HepG2 (cell line): ENCODE results near the gene PISD. TPM values are rescaled to one million over a fixed set of nuclear protein-coding genes. Genes with fewer than 3 reads are reported as not detected.

Source experiments
- AGO2 ChIP-seq: fragments of 200-400 bp; formaldehyde crosslinking; optimal IDR thresholded peaks from 2 replicates; pipeline ENCODE3; 2017; ENCODE audit warnings: mild to moderate bottlenecking, low read depth, low read length, moderate library complexity
- NFE2 ChIP-seq: sonication (generic); formaldehyde crosslinking; IDR thresholded peaks from 2 replicates; pipeline ENCODE4 v1.4.0; 2020; ENCODE audit warnings: missing genetic modification reagents
- SAFB2 ChIP-seq: sonication (generic); formaldehyde crosslinking; IDR thresholded peaks from 2 replicates; pipeline ENCODE4 v1.5.1; 2020; ENCODE audit warnings: missing genetic modification reagents, low read depth, mild to moderate bottlenecking, borderline replicate concordance
- SRF ChIP-seq: IDR thresholded peaks from 2 replicates; pipeline ENCODE4 v1.6.1; 2011; ENCODE audit warnings: mild to moderate bottlenecking, low read depth, low read length, moderate library complexity
- SRSF1 ChIP-seq: fragments of 200-400 bp; formaldehyde crosslinking; optimal IDR thresholded peaks from 2 replicates; pipeline ENCODE3; 2017; ENCODE audit warnings: mild to moderate bottlenecking, low read depth, low read length, moderate library complexity
- ZC3H13 ChIP-seq: sonication (generic); formaldehyde crosslinking; IDR thresholded peaks from 2 replicates; pipeline ENCODE4 v1.8.1; 2023; ENCODE audit warnings: mild to moderate bottlenecking, missing genetic modification reagents, moderate library complexity
- ZFP36 ChIP-seq: fragments of 150-350 bp; IDR thresholded peaks from 2 replicates; pipeline ENCODE4 v1.6.1; 2018; ENCODE audit warnings: borderline replicate concordance, low read length, low read depth; ENCODE audit not compliant: partially characterized antibody
- ZNF329 ChIP-seq: sonication (generic); formaldehyde crosslinking; IDR thresholded peaks from 2 replicates; pipeline ENCODE4 v1.9.0; 2021; ENCODE audit warnings: low read depth, mild to moderate bottlenecking, missing genetic modification reagents
- ZNF460 ChIP-seq: sonication (generic); formaldehyde crosslinking; IDR thresholded peaks from 2 replicates; pipeline ENCODE4 v1.5.1; 2020; ENCODE audit warnings: missing genetic modification reagents, mild to moderate bottlenecking, borderline replicate concordance
- ZNF567 ChIP-seq: sonication (generic); formaldehyde crosslinking; IDR thresholded peaks from 2 replicates; pipeline ENCODE4 v1.8.1; 2023; ENCODE audit warnings: mild to moderate bottlenecking, missing genetic modification reagents, borderline replicate concordance
- polyA plus RNA-seq, 8 experiments: library from polyadenylated mRNA; depleted of rRNA in 3 of 8; stranded (reverse) in 7 of 8; unstranded in 1 of 8; fragments of >200 nt; fragmentation: Illumina TruSeq in 4 of 8; extraction: Trizol in 4 of 8; gene quantifications; 2 replicates each; pipeline versions ENCODE4 v1.2.1 to v1.2.3, GENCODE V29; 2011 to 2016; ENCODE audit warnings: low read depth in 4 of 8, missing spikeins in 1 of 8, mixed read lengths in 1 of 8; ENCODE audit not compliant: insufficient read depth in 1 of 8
- total RNA-seq, 5 experiments: library from RNA; depleted of rRNA; stranded (reverse); fragments of >200 nt; fragmentation: Illumina TruSeq; extraction: Trizol; gene quantifications; 2 replicates each; pipeline ENCODE4 v1.2.3, GENCODE V29; 2016; ENCODE audit warnings: low read depth in 1 of 5
- TF ChIP-seq, protein P1 (sequence below): sonication (generic); formaldehyde crosslinking; IDR thresholded peaks from 2 replicates; pipeline ENCODE4 v1.4.0; 2020; ENCODE audit warnings: missing genetic modification reagents, mild to moderate bottlenecking, borderline replicate concordance
- TF ChIP-seq, protein P2 (sequence below): sonication (generic); formaldehyde crosslinking; conservative IDR thresholded peaks from 2 replicates; pipeline ENCODE4 v1.4.0; 2020; ENCODE audit warnings: missing genetic modification reagents
- TF ChIP-seq, protein P3 (sequence below): sonication (generic); formaldehyde crosslinking; IDR thresholded peaks from one replicate; pipeline ENCODE4 v1.5.1; 2020; ENCODE audit warnings: mild to moderate bottlenecking, missing genetic modification reagents; ENCODE audit errors: not compliant biosample characterization
- TF ChIP-seq, protein P4 (sequence below): sonication (generic); formaldehyde crosslinking; IDR thresholded peaks from 2 replicates; pipeline ENCODE4 v1.4.0; 2020; ENCODE audit warnings: missing genetic modification reagents; ENCODE audit errors: not compliant biosample characterization

The PISD gene
- total and polyA plus RNA-seq, 2 of the 13 experiments (the other 11 are each of a cell fraction or from before 2014, with no cell fraction given) = 30.1 to 47.7 TPM

DNA sequence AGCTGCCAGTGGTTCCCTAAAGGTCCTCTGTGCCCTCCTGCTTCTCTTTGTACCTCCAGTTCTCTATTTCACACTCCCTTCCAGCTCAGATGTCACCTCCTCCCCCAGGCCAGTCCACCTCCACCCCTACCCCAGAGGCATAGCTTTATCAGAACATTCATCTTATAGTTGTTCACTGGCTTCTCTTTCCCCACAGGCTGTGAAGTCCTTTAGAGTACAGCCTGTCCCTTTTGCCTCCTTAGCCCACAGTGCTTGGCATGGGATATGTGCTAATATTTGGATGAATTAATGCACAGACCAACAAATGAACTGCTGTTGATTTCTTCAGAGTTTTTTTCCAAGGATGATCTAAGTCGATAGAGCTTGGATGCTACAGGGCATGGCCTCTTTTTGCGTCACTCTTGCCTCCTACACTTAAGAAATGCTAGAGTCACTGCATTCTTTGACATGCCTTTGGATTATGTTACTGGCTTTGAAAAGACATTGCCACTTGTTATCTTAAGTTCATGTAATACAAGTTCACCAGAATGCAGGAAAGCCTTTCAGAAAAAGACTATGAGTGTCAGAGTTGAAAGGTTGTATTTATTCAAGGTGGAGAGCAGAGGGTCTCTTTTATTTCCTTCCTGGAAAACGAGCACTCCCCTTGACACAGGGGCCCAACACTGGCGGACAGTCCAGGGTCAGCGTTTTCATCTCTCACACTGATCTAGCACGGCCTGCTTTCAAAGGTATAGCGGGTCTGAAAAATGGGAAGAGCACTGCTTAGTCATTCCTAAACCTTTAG is 75.7 kb downstream of the PISD start (continued):
- TF ChIP-seq, protein P1, sequence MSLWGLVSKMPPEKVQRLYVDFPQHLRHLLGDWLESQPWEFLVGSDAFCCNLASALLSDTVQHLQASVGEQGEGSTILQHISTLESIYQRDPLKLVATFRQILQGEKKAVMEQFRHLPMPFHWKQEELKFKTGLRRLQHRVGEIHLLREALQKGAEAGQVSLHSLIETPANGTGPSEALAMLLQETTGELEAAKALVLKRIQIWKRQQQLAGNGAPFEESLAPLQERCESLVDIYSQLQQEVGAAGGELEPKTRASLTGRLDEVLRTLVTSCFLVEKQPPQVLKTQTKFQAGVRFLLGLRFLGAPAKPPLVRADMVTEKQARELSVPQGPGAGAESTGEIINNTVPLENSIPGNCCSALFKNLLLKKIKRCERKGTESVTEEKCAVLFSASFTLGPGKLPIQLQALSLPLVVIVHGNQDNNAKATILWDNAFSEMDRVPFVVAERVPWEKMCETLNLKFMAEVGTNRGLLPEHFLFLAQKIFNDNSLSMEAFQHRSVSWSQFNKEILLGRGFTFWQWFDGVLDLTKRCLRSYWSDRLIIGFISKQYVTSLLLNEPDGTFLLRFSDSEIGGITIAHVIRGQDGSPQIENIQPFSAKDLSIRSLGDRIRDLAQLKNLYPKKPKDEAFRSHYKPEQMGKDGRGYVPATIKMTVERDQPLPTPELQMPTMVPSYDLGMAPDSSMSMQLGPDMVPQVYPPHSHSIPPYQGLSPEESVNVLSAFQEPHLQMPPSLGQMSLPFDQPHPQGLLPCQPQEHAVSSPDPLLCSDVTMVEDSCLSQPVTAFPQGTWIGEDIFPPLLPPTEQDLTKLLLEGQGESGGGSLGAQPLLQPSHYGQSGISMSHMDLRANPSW (CRISPR knock-in tag) = no peak
- TF ChIP-seq, protein P2, sequence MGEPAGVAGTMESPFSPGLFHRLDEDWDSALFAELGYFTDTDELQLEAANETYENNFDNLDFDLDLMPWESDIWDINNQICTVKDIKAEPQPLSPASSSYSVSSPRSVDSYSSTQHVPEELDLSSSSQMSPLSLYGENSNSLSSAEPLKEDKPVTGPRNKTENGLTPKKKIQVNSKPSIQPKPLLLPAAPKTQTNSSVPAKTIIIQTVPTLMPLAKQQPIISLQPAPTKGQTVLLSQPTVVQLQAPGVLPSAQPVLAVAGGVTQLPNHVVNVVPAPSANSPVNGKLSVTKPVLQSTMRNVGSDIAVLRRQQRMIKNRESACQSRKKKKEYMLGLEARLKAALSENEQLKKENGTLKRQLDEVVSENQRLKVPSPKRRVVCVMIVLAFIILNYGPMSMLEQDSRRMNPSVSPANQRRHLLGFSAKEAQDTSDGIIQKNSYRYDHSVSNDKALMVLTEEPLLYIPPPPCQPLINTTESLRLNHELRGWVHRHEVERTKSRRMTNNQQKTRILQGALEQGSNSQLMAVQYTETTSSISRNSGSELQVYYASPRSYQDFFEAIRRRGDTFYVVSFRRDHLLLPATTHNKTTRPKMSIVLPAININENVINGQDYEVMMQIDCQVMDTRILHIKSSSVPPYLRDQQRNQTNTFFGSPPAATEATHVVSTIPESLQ (CRISPR knock-in tag) = 0 out of 2 replicates have a peak, but pooled peaks have one; percentile 16
- TF ChIP-seq ZNF567 (no peak), ZNF460 (CRISPR knock-in tag) (0 out of 2 replicates have a peak, but pooled peaks have one; percentile 11), ZNF329 (CRISPR knock-in tag) (no peak), NFE2 (no peak; the same call in 1 of the 2 replicates), SAFB2 (CRISPR knock-in tag) (no peak), ZC3H13 (CRISPR knock-in tag) (no peak), SRSF1 (no peak), SRF (no peak), AGO2 (no peak), ZFP36 (no peak)
- TF ChIP-seq, protein P3, sequence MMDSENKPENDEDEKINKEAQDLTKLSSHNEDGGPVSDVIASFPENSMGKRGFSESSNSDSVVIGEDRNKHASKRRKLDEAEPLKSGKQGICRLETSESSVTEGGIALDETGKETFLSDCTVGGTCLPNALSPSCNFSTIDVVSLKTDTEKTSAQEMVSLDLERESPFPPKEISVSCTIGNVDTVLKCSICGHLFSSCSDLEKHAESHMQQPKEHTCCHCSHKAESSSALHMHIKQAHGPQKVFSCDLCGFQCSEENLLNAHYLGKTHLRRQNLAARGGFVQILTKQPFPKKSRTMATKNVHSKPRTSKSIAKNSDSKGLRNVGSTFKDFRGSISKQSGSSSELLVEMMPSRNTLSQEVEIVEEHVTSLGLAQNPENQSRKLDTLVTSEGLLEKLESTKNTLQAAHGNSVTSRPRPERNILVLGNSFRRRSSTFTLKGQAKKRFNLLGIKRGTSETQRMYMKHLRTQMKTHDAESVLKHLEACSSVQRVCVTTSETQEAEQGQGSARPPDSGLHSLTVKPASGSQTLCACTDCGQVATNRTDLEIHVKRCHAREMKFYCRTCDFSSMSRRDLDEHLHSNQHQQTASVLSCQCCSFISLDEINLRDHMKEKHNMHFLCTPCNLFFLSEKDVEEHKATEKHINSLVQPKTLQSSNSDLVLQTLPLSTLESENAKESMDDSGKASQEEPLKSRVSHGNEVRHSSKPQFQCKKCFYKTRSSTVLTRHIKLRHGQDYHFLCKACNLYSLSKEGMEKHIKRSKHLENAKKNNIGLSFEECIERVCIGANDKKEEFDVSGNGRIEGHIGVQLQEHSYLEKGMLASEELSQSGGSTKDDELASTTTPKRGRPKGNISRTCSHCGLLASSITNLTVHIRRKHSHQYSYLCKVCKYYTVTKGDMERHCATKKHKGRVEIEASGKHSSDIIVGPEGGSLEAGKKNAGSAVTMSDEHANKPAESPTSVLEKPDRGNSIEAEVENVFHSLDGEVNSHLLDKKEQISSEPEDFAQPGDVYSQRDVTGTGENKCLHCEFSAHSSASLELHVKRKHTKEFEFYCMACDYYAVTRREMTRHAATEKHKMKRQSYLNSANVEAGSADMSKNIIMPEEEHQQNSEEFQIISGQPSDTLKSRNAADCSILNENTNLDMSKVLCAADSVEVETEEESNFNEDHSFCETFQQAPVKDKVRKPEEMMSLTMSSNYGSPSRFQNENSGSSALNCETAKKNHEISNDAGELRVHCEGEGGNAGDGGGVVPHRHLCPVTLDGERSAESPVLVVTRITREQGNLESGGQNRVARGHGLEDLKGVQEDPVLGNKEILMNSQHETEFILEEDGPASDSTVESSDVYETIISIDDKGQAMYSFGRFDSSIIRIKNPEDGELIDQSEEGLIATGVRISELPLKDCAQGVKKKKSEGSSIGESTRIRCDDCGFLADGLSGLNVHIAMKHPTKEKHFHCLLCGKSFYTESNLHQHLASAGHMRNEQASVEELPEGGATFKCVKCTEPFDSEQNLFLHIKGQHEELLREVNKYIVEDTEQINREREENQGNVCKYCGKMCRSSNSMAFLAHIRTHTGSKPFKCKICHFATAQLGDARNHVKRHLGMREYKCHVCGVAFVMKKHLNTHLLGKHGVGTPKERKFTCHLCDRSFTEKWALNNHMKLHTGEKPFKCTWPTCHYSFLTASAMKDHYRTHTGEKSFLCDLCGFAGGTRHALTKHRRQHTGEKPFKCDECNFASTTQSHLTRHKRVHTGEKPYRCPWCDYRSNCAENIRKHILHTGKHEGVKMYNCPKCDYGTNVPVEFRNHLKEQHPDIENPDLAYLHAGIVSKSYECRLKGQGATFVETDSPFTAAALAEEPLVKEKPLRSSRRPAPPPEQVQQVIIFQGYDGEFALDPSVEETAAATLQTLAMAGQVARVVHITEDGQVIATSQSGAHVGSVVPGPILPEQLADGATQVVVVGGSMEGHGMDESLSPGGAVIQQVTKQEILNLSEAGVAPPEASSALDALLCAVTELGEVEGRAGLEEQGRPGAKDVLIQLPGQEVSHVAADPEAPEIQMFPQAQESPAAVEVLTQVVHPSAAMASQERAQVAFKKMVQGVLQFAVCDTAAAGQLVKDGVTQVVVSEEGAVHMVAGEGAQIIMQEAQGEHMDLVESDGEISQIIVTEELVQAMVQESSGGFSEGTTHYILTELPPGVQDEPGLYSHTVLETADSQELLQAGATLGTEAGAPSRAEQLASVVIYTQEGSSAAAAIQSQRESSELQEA (CRISPR knock-in tag) = no peak
- TF ChIP-seq, protein P4, sequence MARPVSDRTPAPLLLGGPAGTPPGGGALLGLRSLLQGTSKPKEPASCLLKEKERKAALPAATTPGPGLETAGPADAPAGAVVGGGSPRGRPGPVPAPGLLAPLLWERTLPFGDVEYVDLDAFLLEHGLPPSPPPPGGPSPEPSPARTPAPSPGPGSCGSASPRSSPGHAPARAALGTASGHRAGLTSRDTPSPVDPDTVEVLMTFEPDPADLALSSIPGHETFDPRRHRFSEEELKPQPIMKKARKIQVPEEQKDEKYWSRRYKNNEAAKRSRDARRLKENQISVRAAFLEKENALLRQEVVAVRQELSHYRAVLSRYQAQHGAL = no peak
